HG03066 (cell line): ENCODE results near the gene CHD5.

Experiments
- ATAC-seq: cut with Tn5 transposase; IDR thresholded peaks from one replicate; pipeline ENCODE4 v1.9.1; 2021; ENCODE audit warnings: low read depth; ENCODE audit not compliant: unreplicated experiment

The CHD5 gene

DNA sequence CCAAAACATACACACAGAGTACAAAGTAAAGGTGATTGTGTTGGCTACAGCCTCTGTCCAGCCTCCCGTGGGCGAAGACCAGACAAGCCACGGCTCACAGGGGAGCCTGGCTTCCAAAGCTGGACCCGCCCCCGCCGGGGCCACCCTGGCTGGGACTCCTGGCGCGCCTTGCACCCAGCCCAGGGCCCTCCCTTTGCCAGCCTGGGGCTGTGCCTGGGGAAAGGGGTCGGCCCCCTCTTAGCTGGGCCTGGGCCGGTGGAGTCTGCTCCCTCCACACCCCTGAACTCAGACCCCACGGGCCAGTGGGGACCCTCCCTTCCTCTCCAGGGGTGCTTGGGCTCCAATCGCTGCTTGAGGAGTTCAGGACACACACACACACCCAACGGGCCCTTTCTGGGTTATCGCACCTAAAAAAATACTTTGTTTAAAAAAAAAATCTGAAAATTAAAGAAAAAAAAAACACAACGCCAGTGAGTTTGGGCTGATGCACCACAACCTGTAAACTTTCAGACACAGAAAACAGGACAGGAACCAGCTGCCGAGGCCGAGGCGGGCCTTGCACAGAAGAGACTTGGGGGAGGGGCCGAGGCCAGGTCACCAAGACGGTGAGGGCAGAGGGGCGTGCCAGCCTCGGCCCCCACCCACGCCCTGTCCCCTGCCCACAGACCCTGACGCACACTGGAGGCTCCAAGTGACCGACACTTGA is 78.1 kb downstream of the CHD5 start:
- ATAC-seq, result no peak

DNA sequence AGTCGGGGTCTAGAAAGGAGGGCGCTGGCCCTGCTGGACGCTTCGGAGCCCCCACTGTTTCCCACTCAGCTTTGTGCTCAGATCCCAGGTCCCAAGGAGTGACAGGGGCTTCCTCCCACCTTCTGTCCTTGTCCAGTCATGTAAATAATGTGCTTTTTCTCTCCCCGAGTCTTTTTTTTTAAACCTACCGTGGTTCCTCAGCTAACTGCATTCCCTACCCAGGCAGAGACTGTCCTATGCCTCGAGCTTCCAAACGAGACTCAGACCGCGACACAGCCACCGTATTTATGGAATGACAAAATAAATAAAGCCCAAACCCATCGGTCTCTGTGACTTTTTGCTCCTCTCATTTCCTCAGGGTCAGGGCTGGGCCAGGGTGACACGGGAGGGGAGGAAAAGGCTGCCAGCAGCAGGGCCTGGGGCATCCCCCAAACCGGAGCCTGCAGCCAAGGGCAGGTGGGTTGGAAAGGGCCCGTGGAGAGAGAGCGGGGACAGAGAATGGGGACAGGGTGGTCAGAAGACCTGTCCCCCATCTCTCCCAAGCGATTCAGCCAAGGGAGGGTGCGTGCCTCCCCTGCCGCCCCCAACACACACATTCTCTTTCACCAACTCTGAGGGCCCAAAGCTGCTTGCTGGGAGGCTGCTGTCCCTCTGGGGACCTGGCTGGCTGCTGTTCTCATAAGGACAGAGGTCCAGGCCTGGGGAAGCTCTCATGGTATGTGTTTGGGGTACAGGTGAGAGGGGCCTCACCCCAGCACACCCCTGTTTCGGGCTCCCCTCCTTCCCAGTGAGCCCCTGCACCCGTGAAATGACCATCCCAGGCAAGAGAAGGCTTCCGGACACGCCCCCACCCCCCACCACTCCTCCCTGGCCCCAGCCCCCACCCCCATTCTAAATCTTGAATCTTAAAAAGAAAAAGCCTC is 79.0 kb downstream of the CHD5 start:
- no peak for ATAC-seq

DNA sequence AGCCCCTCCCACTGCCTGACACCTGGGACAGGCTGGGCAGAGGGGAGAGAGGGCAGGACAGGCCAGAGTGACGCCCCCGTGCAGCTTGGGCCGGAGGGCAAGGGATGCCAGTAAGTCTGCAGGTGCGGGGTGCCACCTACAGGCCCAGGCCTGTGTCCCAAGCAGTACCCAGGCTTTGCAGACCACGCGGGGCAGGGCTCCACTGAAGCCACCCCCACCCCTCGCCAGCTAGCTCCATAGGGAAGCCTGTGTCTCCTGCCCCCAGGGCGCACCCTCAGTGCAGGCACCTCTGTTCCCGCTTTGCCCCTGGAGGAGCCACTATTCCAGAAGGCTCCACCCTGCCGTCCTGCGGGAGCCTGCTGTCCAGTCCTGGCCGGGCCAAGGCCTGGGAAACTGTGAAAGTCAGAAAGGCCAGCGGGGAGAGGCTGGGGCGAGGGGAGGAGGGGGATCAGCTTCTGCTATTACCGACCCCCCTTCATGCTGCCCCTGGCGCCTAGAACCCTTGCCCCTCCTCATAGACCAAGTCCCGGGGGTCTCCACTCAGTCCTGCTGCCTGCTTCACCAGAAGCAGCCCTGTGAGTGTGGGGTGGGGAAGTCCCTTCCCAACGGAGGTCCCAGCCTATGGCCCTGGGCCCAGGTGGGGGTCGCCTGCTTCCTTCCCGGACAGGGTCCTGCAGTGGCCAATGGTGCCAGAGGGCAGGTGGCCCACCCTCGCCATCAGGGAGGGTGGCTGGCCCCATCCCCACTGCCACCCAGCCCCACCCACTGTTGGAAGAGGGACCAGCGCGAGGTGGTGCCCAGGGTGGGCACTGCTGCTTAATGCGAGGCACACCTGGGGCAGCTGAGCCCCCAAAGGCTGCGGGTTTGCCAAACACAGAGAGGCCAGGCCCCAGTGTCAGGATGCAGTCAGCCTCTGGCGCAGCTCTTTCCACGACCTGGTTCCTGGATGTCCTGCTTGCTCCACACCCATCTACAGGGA is 80.0 kb downstream of the CHD5 start:
- ATAC-seq, result no peak

DNA sequence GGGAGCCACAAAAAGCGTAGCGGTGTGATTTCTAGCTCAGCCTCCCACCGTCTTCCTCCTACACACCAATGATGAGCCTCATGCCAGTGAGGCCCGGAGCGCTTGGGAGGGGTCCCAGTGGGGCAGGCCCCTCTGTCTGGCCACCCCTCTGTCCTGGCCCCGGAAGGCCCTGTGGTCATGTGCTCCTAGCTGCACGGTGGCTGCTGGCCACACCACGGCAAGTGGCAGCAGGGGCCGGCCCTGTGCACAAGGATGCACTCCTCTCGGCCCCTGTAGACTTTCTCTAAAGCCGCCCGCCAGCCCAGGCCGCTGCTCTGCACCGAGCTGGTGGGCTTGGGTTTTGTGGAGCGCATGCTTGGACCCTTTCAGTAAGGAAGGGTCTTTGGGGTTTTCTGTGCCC is 80.8 kb downstream of the CHD5 start:
- ATAC-seq, result no peak

DNA sequence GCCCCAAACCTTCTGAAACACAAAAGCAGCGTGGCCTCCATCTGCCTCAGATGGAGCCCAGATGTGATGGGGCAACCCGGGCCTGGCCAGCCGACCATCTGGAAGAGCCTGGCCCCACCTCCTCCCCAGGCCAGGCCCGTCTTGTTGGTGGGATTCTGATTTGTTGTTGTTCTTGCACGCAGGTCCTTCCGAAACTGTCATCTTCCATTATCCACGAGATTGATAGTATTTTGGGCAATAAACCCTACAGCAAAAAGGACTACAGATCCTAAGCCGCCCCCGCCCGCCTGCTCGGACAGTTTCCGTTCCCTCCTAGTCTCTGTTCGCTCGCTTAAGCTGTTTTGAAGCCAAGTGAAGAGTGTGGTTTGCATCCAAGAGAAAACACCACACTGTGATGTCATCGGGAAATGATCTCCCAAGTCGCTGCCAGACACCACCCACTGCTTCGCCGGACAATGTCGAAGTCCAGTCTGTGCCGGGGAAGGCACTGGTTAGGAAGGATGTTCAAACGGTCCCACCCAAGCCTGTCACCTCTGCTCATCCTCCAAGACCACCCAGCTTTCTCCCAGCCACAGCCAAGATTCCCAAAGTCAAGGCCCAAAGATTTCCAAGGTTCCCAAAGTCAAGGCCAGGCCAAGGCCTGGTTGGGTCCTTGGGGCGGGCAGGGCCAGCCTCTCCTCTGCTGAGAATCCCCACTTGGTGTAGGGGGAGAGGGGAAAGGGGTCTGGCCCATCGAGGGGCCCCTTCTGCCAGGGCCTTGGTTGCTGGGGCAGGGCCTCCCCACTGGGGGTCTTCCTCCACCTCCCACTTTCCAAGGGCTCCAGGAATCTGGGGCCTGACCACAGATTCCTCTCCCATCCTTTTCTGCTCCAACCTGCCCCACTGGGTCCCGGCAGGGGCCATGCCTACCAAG is 81.6 kb downstream of the CHD5 start:
- ATAC-seq, result no peak

DNA sequence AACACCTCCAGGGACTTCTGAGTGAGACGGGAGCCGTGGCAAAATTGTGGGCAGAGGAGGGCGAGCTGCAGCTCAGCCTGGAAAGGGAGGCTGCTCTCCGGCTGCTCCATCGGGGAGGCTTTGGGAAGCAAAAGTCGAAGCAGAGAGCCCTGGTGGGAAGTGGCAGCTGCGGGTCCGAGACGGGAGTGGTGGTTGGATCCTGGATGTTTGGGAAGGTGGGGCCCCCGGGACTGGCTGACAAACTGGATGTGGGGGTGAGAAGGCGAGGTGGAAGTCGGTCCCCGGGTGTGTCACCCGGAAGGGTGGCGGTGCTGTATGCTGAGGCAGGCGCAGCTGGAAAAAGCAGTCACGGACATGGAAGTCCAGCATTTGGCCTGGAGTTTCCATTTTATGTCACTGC is 82.3 kb downstream of the CHD5 start:
- no peak for ATAC-seq

DNA sequence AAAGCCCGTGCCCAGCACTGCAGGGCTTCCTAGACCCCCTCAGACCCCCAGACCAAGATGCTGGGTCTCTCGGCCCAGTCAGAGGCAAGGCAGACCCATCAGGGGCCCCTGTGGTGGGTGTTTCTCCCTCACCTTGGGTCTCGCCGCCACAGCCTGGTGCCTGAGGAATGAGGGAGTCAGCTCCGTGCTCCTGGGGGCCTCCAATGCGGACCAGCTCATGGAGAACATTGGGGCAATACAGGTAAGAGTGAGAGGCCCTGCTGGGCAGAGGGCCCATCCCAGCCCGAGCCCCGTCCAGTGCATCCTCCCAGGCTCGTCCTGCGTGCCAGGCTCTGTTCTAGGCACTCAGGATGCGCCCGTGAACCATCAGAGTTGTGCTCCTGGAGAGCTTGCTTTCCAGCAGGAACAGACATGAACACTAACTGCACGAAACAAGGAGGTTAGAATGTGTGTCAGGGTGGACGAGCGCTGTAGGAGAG is 83.0 kb downstream of the CHD5 start:
- ATAC-seq, result no peak

DNA sequence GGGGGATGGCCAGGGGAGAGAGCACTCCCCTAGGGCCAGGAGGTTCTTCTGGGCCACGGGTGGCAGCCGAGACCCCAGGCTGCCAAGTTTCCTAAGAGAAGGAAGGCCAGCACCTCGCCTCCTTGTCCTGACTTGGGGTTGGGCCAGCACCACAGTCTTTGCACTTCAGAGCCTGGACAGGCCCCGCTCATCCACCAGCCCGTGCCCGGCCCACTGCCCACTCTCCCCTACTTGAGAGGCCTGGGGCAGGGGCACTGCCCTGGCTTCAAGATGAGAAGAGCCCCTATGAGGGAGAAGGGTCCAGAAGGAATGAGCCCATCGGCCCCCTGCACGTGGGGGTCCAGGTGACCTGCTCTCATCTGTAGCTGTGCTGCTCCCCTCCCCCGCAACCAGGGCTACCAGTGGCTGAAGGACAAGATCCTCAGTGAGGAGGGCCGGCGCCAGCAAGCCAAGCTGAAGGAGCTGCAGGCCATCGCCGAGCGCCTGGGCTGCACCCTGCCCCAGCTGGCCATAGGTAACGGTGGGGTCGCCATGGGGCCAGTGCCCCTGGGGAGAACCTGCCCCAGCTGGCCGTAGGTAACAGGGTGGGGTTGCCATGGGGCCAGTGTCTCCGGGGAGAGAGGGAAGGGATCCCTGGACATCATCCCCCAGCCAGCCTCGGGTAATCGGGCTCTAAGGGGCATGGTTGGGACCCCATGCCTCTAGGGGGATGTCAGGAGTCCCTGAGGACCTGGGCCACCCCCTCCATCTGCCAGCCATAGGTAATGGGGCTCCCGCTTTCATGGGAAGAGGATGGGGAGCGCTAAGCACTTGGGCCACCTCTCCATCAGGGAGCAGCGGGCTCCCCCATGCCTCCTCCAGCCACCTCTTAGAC is 83.6 kb downstream of the CHD5 start:
- ATAC-seq, result no peak

DNA sequence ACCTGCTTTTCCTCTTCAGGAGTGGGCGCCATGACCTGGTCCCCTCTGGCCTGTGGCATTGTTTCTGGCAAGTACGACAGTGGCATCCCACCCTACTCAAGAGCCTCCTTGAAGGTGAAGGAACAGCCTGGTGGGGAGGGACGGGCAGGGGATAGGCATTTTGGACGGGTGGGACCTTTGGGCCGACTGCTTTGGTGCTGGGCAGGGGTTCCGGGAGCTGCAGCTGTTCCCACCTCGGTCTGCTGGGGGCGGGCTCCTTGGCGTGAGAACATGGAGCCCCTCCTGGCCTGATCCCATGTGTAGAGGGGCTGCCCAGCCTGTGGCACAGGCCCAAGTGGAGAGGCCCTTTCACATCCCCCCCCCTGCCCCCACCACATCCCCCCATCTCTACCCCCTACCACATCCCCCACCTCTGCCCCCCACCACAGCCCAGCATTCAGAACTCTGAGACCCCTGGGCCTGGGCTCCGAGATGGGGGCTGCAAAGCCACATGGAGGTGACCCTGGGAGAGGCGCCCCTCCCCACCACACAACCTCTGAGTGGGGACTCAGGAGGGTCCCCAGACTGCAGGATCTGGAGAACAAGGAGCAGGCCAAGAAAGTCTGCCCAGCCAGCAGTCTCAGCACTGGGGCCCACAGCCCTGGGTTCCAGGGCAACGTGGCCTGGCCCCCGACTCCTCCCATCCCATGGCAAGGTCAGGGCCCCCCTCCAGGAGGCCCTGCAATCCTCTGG is 84.4 kb downstream of the CHD5 start:
- no peak for ATAC-seq

DNA sequence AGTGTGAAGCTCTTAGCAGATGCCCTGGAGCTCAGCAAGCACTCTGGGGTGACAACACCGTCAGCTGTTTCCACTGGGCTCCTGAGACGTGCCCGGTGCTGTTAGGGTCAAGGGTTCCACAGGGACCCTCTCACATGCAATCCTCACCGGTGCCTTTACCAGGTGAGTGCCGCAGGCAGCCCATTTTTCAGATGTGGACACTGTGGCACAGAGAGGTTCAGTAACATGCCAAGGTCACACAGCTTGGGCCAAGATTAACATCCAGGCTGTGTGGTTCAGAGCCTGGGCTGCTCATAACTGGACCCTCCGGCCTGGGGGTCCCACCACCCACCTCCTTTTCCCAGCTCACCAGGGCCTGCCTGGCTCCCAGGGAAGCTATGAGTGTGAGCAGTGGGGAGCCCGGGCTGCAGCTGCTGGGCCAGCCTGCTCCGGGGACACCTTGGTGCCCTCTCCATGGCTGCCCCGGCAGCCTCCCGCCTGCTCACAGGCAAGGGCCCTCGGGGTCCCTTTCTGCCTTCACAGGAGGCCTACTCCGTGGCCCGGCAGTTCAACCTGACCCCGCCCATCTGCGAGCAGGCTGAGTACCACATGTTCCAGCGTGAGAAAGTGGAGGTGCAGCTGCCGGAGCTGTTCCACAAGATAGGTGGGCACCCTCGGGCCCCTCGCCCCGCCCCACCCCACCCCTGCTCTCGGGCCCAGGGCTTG is 85.2 kb downstream of the CHD5 start:
- ATAC-seq, result no peak

DNA sequence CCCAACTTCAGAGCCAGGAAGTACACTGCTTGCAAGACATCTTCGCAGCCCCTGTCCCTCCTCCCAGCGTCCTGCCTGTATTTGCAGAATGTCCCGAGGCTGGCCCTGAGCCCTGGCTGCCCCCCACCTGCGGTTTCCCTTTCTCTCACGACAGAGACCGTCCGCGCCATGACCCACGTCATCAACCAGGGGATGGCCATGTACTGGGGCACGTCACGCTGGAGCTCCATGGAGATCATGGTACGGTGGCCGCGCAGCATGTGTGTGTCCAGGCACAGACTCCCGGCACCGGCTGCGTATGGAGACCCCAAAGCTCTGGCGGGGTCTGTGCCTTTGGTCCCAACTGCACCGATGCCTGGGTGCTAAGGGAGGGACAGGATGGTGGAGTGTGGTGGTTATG is 85.9 kb downstream of the CHD5 start:
- ATAC-seq, result no peak

DNA sequence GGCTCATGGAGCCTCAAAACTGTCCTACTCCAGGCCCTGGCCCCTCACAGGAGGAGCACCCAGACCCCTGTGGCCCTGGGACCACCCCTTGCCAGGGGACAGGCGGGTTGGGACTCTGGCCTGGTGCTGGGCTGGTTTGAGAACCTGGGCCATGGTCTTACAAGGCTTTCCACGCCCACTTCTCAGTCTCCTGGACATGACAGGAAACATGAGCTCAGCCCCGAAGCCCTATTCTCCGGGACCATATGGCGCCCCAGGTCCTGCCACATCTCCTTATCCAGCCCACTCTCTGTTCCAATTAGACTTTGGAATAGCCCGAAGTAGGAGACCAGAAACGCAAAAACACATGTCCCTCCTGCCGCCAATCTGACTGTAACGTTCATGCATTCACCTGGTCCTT is 86.5 kb downstream of the CHD5 start:
- ATAC-seq, result no peak

DNA sequence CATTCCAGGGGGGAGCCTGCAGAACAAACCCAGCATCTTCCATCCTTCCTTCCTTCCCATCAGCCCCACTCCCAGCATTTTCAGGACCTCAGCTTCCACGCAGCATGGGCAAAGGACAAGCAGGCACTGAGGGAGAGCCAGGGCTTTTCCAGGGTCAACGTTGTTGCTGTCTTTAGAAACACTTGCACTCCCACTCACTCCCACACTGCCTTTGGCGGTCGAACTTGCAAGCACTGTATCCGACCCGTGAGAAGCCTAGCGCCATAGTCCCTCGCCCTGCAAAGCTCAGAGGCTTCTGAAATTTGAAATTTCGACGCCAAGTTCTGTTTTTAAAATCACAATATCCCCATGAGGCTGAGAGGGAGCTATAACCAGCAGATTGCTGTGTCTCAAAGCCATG is 87.0 kb downstream of the CHD5 start:
- no peak for ATAC-seq

DNA sequence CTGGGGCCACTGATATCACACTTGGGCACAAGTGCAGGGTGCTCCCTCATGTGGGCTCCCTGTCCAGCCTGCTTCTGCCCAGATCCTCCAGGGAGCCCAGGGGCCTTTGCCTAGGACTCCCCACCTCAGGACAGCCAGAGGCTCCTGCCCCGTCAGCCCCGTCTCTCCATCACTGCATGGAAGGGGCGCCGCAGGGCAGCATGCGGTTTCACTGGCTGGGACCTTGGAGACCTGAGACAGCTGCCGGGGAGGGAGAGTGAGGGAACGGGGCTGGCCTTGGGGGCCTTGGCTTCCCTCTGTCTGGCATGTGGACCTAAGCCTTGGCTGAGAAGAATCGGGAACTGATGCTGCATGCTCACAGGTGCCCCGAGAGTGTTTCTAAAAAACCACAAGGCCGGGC is 87.9 kb downstream of the CHD5 start:
- no peak for ATAC-seq

DNA sequence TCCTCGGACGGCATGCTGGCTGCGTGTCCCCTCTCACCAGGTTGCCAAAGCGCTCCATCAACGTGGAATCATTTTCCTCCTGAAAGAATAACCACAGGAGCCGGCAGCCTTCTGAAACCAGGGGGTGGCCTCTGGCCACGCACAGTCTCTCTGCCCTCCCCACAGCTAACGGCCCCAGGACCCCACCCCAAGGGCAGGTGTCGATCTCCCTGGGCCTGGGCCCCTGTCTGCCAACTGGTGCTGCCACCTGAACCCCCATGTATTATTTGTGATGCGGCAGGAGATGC is 88.4 kb downstream of the CHD5 start:
- ATAC-seq, result no peak

DNA sequence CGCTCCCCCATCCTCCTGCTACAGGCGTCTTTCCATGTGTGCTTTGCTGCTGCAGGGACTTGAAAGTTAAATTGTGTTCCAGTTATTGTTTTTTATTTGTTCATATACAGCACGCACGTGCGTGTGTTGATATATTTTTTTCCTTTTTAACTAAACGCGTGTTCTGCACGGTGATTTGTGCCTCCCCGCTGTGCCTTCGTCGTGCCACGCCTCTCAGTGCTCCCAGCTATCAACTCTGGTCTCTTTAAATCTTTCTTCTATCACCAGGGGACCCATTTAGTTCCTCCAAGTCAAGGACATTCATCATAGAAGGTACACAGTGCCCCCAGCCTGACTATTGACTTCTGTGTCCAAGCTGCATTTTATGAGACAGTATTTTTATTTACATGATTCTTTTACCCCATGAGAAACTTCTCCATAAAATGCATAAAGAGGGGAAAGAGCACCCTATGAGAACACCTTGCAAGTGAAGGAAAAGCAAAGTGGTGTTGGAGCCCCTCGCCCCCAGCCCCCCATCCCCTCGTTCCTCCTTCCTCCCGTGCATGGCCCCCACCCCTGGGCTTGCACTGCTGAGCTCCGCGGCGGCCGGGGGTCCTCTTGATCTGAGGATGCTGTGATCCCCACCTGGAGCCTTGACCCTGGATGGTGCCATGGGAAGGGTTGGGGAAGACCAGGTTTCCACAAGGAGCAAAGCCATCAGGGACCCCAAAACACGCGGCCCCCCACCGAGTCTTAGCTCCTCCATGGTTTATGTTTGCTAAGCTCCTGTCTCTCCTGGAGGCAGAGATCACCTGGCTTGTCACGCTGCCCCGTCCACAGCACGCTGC is 88.9 kb downstream of the CHD5 start:
- ATAC-seq, result no peak

DNA sequence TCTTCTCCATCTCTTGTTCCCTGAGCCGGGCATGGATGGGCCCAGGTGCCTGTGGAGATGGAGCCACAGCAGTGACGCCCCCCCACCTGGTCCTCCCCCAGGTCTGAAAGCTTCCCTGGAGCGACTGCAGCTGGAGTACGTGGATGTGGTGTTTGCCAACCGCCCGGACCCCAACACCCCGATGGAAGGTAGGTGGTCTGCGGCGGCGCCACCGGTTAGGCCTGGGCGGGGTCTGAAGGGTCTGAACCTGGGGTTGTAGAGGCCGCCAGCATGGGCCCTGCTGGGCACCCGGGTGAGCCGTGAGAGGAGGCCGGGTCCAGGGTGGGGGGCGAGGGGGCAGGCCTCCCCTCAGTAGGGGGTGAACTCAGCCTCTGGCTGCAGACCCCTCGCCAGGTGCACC is 89.8 kb downstream of the CHD5 start:
- ATAC-seq, result no peak
